T1000 (cell line): ENCODE results near the gene BUD31.
"Not testable (repeated sequence)": the region's sequence is repeated elsewhere in the genome, so short reads cannot be mapped to it uniquely, and the experiment has no call there.

Source experiments
- DNase-seq: peaks from one replicate; lab custom pipeline; 2025; ENCODE audit warnings: mixed read lengths; lab: John Stamatoyannopoulos, UW

The BUD31 gene

DNA sequence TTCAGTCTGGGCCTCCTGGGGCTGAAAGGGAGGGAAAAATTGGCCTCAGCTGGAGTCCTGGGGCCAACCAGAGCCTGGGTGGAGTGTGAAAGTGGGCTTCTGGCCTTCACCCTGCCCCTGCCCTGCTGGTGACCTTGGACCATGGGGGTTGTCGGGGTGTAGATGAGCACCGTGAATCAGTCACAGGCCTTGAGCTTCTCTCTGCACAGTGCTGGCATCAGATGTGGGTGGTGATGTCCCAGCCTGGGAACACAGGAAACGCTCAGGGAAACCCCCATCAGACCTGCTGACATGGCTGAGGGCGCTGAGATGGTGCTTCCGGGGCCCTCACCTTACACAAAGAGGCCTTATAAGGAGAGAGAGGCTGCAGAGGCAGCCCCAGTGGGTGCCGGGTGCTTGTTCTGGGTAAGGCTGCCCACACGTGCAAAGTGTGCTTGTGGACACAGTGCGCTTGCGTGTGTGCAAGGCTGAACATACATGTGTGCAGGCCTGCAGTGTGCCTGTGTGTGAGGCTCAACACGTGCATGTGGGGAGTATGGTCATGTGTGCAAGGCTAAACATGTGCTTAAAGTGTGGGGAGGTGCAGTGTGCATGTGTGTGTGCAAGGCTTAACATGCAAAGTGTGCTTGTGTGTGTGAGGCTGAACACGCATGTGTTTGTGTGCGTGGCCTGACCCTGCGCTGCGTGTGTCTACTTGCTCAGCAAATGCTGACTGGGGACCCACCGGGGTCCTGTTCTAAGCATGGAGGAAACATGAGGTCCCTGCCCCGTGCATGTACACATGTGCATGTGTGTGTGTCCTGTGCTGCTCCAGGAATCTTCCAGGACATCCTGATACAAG lies 27.7 kb upstream of the BUD31 start:
- DNase-seq: no peak

DNA sequence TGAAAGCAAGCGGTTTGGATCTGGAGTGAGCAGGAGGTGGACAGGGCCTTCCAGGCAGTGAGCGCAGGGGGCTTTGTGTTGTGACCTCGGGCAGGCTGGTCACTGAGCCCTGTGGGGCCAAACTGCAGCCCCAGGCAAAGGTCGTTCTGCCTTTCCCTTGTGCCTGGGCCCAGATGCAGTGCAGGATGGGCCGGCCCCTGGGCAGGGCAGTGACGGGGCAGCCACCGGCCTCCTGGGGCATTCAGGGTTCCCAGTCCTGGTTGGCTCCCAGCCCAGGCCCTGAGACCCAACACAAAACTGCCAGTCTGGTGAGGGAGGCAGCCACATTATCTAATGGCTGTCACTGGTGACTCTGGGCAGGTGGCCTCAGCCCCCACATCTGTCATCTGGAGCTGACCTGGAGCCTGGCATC lies 27.1 kb upstream of the BUD31 start:
- DNase-seq: no peak

DNA sequence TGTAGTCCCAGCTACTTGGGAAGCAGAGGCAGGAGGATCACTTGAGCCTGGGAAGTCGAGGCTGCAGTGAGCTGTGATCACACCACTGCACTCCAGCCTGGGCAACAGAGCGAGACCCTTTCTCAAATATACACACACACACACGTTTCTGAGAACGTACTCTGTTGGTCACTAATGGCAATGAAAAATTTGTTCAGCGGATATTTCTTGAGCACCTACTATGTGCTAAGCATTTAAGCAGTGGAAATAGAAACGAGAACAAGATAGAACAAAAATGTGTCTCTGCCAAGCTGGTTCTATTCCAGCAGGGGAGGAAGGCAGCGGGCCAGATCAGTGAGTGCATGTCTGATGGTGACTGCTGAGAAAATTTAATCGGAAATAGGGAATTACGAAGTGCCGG lies 25.6 kb upstream of the BUD31 start:
- DNase-seq: no peak

DNA sequence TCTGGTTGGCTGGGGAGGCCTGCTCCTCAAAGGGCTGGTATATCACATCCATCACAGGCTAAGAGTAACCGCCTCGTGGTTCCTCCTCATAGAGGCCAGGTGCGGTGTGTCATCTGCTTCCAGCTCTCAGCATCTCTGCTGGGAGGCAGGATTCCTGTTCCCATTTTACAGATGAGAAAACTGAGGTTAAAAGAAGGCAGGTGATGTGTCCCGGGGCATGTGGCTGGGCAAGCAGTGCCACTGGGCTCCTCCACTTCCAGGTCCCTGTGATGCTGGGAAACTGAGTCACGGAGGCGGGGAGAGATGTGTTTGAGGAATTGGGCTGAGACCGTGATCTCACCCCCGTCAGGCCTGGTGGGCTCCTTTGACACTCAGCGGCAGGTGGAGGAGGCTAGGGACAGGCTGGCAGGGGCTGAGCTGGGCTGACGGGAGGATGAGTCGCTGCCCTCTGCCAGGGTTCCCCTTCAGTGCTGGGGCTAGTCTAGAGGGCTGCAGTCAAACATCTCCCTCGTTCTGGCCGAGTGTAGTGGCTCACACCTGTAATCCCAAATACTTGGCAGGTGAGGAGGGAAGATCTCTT lies 24.9 kb upstream of the BUD31 start:
- no peak for DNase-seq

DNA sequence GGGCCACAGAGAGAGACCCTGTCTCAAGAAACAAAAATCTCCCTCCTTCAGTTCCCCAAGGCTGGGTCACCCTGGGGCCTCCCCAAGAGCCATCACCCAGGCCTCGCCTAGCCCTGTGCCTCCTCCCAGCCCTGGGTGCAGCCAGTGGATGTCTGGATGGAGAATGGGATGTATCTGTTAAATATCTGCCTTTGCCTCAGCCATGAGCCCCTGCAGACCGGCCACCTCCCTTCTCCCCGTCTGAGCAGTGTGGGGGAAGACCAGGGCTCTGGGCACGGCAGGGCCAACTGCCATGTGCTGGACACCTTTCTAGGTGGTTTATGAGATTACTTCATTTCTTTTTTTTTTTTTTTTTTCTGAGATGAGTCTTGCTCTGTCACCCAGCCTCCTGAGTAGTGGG lies 24.2 kb upstream of the BUD31 start:
- DNase-seq: no peak

DNA sequence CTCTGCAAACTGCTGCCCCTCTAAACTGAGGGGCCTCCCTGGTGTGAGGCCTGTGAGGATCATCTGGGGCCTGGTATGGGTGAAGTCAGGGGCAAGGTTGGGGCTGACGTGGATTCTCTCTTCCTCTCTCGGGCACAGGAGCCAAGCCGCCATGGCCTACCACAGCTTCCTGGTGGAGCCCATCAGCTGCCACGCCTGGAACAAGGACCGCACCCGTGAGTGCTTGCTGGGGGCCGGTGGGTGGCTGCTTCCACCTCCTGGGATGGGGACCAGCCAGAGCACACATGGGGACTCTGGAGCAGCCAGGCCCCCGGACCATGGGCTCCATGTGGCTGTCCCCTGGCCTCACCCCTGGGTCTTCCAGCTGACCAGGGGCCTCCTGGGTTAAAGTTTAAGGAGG lies 23.2 kb upstream of the BUD31 start:
- no peak for DNase-seq

DNA sequence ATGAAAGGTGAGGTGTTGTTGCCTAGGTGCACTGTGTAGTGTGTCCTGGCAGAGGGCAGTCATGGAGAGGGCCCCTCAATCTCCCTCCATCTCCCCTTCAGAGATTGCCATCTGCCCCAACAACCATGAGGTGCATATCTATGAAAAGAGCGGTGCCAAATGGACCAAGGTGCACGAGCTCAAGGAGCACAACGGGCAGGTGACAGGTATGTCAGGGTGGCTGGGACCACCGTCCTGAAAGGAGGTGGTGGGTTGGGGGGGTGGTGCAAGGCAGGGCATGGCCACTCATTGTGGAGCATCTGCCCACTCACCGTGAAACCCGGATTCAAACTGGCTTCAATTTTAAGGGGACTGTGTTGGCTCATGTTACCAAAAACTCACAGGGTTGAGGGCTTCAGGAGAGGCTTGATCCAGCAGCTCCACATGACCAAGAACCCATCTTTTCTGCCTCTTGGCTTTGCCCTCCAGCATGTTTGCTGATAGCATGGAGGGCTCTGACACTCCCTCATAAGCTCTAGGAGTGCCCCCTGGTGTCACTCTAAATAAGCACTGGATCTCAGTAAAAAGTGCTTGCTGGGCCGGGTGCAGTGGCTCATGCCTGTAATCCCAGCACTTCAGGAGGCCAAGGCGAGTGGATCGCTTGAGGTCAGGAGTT lies 22.1 kb upstream of the BUD31 start:
- DNase-seq: no peak

DNA sequence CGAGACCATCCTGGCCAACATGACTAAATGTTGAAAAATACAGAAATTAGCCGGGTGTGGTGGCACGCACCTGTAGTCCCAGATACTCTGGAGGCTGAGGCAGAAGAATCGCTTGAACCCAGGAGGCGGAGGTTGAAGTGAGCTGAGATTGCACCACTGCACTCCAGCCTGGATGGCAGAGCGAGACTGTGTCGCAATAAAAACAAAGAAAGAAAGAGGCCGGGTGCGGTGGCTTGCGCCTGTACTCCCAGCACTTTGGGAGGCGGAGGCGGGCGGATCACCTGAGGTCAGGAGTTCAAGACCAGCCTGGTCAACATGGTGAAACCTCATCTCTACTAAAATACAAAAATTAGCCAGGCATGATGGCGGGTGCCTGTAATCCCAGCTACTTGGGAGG lies 21.5 kb upstream of the BUD31 start:
- not testable (repeated sequence) for DNase-seq

DNA sequence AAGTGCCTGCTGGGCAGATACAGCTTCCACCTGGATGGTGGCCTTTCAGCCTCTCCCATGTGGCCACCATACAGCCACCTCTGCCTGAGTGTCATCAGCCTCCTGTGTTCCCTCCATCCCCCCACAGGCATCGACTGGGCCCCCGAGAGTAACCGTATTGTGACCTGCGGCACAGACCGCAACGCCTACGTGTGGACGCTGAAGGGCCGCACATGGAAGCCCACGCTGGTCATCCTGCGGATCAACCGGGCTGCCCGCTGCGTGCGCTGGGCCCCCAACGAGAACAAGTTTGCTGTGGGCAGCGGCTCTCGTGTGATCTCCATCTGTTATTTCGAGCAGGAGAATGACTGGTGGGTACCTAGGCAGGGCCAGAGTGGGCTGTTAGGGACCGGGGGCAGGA lies 20.9 kb upstream of the BUD31 start:
- DNase-seq: no peak

DNA sequence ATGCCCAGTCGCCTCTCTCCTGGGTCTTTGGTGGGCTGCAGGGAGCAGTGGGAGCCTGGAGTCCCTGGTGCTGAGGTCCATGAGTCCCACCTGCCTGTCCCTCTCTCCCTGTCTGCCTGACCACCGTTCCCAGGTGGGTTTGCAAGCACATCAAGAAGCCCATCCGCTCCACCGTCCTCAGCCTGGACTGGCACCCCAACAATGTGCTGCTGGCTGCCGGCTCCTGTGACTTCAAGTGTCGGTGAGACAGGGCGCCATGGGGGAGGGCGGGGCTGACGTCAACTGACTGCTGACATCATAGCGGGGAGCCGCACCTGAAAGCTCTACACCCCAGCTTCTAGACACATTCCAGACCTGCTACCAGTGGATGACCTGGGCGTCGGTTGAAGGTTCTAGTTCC lies 19.0 kb upstream of the BUD31 start:
- DNase-seq: no peak

DNA sequence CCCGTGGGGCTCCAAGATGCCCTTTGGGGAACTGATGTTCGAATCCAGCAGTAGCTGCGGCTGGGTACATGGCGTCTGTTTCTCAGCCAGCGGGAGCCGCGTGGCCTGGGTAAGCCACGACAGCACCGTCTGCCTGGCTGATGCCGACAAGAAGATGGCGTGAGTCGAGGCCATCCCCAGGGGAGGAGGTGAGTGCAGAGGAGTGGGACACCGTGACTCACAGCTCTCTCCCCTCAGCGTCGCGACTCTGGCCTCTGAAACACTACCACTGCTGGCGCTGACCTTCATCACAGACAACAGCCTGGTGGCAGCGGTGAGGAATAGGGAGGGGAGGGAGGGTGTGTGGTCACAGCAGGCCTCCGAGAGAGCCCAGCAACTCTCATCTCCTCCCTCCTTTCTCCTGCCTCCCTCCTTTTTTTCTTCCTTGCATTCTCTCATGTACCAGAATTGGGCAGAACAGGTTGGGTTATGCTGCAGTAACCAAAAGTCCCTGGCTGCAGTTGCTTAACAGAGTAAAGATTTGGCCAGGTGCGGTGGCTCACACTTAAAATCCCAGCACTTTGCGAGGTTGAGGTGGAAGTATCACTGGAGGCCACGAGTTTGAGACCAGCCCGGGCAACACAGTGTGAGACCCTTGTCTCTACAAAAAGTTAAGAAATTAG lies 17.7 kb upstream of the BUD31 start:
- no peak for DNase-seq

DNA sequence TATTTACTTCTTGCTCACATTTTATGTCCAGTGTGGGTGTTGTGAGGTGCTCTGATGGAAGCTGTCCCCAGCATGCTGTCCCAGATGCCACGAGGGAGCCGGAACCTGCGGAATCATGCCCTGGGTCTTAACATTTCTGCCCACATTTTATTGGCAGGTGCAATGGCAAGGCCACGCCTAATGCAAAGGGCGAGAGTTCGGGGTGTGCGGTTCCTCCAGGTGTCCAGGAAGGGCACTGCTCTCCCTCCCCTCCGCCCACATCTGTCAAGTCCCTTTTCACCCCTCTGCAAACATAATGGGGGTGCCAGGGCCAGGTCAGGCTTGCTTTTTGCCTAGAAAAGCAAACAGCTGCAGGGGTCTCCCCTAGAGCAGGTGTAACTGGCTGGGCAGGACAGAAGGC lies 16.7 kb upstream of the BUD31 start:
- DNase-seq: no peak

DNA sequence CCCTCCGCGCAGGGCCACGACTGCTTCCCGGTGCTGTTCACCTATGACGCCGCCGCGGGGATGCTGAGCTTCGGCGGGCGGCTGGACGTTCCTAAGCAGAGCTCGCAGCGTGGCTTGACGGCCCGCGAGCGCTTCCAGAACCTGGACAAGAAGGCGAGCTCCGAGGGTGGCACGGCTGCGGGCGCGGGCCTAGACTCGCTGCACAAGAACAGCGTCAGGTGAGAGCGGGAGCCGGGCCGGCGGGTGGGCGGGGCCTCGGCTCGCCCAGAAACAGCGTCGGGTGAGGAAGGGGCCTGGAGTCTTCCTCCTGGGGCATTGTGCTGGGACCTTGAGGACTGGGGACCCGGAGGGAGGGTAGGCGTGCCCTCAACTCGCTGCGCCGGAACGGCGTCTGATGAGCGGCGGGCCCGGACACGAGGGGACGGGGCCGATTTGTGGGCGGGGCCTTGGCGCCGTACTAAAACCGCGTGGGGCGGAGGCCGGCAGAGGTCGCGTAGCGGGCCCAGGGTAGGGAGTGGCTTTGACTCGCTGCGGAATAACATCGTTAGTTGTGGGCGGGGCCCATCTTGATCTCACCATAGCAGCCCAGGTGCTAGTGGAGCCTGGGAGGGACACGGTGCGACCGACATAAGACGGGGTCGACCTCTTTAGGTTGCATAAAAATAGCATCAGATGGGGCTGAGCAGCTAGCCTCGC lies 16.0 kb upstream of the BUD31 start:
- DNase-seq: no peak

DNA sequence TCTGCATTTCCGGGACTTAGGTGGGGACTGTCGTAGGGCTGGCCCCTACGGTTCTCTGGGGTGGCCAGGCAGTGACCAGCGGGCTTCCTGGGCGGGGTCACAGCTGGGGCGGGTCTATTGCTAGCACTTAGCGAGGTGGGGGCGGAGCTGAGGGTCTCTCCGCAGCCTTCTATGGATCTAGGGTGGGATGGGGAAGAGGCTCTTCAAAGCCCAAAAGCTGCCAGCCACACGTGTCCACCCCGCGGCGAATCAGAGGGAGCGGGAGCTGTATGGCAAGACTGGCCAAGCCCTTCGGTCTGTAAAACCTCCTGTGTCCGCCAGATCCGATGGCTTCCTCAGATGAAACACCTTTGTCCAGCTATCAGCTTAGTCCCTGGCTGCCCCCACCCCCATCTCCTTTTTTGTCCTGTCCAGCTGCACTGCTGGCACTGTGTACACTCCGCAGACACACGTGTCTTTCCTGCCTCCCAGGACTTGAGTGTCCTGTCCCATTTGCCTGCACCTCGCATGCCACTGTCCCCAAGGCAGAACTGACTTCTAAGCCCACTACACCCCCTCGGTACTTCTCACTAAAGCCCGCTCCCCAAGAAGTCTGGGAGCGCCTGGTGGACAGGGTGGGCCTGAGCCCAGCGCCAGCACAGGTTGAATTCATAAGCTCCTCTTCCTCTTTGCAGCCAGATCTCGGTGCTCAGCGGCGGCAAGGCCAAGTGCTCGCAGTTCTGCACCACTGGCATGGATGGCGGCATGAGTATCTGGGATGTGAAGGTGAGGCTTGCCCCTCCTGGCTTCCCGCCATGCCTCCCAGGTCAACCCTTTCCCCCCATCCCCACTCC lies 15.2 kb upstream of the BUD31 start:
- DNase-seq: no peak

DNA sequence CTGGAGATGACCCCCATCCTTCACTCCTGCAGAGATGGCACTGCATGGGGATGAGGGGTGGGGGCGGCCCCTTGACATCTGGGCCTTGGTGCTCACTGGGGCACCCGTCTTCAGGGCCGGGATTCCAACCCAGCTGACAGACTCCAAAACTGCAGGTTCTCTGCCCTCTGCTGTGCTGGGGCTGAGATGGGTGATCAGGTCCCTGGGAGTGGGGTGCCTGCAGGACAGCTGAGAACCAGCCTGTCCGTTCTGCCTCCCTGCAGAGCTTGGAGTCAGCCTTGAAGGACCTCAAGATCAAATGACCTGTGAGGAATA lies 14.6 kb upstream of the BUD31 start:
- DNase-seq: no peak

DNA sequence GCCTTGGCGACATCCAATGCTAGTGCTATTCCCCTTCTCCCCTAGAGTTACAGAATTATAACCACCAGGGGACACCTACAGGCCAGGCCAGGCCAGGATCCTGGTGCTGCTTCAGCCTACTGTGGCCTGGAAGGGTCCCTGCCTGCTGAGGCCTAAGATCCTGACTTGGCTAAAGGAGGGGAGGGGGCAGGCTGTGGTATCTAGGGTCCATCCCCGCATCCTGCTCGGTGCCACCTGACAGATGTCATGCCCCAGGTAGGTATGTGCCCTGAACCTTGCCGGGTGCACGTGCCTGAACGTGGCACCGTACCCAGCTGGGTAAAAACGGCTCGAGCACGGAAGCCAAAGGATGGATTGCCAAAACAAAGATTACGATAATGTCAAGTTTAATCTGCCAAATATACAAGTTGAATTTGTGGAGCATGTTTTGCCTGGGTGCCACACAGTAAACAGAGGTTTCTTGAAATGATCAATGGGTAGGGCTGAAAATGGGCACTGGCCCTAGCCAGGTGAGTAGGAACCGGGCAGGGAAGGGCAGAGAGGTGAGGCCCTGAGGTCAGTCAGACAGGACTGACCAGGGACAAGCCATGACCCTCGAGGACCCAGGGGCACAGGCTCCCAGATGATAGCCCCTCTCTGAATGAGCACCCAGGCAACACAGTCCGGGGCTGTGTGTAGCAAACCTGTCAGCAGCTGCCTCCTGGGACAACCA lies 13.0 kb upstream of the BUD31 start:
- no peak for DNase-seq

DNA sequence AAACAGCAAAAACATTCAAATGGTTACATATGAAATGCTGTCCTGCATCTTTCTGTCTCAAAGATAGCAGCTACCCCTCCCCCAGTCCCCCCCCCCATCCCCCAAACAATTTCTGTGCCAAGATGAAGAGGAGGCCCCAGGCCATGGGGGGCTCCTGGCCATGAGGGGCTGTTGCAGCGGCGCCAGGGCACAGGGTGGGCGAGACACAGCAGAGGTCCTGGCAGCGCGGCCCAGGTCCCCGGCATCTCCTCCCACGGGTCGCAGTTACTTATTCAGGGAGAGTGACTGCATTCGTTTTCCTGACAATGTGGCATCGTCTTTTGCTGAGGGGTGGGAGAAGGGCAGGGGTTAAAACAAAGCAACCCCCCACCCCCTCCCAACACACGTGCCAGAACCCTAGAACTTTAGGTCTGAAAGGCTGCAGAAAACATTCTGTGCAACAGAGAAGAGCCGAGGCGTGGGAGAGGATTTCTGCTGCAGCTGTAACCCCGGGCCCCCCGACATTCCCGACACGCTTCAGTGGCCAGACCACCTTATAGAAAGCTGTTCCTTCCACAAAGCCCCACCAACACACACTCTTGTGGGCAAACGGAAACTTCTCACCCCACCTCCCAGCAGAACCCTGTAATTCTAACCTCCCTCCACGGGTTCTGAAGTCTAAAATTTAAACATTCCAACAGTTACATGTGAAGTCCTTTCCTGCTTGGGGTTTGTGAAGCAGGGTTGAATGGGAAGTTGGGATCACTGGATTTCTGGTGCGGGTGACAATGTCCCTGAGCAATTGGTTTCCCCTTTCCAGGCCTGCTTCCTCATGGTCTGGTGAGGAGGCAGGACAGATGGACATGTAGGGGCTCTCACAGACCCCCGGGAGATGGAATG lies 12.1 kb upstream of the BUD31 start:
- no peak for DNase-seq

DNA sequence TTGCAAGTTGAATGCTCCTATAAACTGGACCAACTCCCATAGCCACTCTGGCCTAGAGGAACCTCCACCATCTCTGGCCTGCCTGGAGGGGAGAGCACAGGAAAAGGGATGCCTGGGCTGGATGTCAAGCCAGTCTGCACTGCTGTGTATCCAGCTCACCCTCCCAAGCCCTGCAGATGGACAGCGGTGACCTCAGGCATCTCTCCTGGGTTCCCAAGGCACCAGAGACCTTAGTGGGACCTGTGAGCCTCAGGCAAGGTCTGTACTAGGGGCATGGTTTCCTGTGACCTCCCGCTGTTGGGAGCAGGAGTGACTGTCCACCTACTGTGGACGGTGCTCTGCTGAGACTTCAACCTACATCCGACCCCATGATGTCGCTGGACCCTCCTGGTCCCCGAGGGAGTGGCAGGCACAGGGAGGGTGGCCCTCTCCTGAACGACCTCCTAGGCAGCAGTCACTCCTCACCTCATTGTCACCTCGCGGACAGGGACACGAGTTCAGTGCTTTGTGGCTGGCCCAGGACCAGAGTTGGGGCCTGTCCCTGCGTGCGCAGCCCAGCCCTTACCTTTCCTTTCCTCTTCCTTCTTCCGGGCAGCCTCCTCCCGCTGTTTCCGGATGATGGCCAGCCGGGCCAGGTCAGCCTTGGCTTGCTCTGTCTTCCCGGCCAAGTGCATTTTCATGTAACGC lies 11.3 kb upstream of the BUD31 start:
- DNase-seq: no peak

DNA sequence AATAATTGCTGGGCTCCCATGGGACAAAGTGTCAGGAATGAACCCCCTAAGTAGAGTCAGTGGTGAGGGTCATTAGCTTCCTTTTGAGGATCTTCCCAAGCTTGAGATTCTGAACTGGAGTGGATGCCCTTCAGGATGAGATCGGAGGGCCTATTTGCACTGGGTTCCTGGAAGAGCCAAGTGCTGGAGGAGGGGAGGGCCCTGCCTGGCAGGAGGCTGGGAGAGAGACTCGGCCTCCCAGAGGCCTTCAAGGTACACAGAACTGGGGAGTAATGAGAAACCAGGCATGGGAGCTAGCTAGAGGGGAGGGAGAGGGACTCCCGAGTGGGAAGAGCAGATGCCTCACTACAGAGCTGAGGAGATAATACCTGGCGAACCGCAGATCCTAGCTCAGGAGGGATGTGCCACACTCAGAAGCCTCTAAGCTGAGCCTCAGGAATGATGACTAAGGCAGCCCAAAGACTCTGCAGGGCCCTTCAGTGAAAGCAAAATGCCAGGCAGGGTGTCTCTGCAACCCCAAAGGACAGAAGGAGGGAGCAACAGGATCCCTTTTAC lies 9.8 kb upstream of the BUD31 start:
- no peak for DNase-seq
